Dedifferentiated amniotic fluid mesenchymal stem cell (primary cell): ENCODE results near the gene IDH3A.
A peak's percentile ranks its signal among the peaks of the same experiment; 100 is the strongest.
"Not testable (repeated sequence)": the region's sequence is repeated elsewhere in the genome, so short reads cannot be mapped to it uniquely, and the experiment has no call there.

Source experiments
- DNase-seq: peaks from one replicate; pipeline ENCODE4 v3.0.0-alpha.2; 2016; ENCODE audit errors: extremely low spot score

The IDH3A gene

DNA sequence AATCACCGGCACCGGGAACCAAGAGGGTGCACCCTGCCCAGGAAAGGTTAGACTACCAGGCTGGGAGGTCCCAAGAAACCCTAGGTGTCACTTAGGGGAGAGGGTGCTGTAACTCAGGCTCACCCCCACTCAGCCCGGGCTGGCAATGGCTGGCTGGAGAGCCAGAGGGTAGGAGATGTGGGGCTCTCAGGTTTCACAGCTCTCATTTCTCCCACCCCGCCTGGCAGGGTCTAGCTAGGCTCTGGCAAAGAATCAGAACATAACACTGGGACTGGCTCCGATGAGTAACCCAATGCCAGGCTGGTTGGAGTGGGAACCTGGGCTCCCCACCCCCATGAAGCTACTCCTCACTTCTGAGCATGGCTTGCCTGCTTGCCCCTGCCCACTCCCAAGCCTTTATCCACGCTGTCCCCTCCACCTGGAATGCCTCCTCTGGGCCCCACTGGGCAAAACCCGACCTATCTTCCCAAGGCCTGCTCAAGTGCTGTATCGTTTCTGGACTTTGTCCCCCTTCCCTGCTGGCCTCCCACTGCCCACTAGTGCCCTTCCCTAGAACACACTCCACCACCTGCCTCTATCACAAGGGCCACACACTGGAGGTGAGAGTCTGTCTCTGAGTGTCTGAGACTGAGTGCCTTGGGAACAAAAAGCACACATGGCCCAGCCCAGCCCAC, 19.9 kb upstream of the IDH3A start:
- DNase-seq, result no peak

GRCh38 chr15:78129751-78130287, 19.3 kb upstream of the IDH3A start:
- DNase-seq, result no peak

- no peak for DNase-seq
Observed at GRCh38 chr15:78130466-78131294, 18.5 kb upstream of the IDH3A start.

DNA sequence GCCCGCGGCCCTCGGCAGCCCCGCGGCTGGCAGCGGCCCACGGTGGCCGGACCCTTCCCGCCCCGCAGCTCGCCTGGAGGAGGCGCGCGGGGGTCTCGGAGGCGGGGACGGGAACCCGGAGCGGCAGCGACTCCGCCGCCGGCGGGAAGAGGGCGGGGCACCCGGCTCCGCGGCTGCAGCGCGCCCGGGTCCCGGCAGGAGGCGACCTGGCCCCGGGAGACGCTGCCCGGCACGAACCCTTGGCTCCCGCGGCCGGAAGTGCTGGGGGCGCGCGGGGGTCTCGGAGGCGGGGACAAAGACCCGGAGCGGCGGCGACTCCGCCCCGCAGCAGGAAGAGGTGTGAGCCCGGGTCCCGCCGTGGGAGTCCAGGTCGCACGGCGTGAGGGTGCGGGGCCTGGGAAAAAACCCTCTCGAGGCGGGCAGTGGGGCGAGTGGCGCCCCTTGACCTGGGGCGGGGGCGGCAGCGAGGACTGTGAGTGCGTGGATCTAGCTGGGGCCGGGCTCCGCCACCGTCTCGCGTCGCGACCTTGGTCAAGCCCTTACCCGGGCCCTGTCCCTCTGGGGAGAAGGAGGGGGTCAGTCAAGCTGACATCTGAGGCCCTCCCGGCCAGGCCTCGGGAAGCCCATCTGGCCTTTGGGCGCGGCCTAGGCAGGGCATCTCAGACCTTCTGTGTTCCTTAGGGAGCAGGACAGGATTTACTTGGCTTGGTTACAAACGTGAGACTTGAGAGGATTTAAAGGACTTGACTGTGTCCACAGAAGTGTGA, 17.7 kb upstream of the IDH3A start, which contains the start of gene CIB2:
Gene CIB2 (minus strand): TSS at position 151 of the 767 bp plus-strand sequence. CDS start 230 bp downstream, outside the sequence.
- DNase-seq, result peak; percentile 48

DNA sequence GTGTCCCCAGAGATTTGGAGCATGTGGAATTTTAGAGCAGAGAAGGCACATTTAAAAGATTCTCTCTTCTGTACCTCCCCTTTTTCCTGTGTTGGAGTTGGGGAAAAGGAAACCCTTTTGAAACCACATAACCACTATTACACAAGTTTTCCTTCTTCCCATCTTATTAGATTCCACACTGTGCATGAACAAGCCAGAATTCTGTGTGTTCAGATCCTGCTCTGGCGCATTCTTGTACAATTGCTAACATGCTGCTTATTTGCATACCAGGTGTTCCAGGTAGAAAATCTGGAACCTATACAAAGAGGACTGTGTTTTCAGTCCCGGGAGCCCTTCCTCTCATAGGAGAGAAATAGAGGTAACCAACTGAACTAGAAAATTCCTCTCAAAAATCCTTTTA, 15.4 kb upstream of the IDH3A start:
- no peak for DNase-seq

- DNase-seq, result no peak
Observed at GRCh38 chr15:78139578-78139977, 9.6 kb upstream of the IDH3A start.

GRCh38 chr15:78140292-78140691, 8.9 kb upstream of the IDH3A start:
- DNase-seq, result no peak

DNA sequence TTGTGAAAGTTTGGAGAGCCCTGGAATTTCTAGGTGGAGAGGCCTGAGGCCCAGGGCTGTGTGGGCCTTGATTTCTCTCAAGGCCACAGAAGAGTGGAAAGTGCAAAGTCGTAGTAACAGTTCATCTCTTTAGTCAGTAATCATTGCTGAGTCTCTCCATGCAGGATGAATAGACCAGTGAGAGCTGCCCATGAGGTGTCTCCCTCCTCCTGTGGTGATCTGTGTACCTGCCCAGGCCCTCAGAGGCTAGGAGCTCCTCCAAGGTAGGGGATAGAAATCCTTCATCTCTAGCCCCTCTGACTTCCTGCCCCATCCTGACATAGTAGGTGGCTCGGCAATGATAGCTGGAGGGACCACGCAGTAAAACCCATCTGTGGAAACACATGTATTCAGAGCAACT, 6.8 kb upstream of the IDH3A start:
- no peak for DNase-seq

DNA sequence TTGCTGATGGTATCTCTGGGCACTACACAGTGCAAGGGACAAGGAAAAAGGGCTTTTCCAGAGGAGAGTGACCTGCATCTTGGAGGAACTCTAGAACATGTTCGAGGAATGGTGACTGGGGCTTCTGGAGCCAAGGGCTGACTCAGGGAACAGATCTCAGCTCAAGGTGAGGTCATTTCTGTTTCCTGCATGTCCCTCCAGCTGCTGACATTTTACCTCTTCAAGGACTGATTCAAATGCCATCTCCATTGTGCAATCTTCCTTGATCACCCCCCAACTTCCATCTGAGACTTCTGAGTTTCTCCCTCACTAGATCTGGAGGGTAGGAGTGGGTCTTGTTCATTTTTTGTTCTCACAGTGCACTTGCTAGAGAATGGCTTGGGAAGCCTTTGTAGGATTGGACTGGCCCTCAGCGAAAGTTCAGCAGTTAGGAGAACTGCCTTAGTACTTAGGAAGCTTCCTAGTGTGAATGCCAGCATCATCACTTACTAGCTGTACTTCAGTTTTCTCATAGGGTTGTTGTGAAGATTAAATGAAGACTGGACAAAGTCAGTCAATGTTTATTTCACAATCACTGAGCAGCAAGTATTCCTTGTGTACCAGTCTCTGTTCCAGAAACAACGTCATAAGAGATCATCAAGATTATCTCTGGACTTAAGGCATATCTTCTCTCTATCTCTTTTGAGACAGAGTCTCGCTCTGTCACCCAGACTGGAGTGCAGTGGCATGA, 2.6 kb upstream of the IDH3A start:
- no peak for DNase-seq

DNA sequence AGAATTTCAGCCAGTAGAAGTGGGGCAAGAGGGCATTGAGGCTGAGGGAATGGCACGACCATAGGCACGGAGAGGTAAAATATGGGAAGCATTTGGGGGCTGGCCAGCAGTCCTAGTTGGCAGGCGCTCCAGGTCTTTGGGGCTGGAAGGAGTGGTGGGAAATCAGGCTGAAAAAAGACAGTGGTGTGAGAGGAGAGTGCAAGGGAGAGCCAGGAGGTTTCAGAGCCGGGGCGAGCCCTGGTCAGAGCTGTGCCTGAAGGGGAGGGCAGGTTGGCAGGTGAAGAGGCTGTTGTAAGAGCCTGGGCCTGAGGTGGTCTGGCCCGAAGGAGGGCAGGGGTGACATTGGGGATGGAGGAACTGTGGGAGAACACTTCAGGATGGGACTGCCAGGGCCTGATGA, 1.6 kb upstream of the IDH3A start:
- DNase-seq, result no peak

- DNase-seq, result no peak
Observed at GRCh38 chr15:78148392-78149067, 632 bp upstream of the IDH3A start.

DNA sequence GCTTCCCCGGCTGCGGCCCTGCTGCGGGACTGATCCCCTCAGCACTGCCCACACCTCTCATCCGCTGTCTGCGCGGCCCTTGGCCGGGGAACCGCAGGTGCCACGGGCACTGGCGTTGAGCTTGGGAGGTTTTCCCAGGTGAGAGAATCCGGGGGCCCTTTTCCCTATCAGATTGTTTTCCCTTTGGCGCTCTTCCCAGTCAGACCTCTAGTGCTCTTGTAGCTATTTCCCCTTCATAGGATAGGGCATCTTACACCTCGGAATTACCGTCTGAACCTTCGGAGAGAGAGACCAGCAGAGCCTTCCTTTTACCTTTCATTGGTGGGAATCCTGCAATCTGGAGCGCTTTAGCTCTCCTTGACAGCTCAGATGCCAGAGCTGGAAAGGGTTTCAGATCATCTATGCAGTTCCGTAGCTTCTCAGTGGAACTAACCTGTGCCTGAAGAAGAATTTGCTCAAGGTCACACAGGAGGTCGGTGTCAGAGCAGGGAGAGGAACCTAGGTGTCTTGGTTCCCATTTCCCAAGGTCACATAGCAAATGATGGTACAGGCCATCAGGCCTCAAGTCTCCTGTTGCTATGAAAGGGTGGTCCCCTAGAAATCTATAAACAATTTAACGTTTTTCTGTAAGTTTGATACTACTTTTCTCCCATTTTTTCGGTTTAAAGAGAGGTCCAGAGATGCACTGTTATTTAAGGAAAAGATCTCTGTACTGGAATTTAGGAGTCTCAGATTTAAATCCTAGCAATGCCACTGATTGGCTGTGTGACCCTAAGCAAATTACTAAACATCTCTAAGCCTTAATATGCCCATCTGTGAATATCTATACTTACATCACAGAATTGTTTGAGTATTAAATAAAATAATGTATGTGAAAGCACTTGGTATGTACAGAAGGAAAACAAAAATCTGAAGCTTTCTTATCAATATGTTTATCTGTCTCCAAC, 916 bp downstream of the IDH3A start:
- DNase-seq, result no peak

DNA sequence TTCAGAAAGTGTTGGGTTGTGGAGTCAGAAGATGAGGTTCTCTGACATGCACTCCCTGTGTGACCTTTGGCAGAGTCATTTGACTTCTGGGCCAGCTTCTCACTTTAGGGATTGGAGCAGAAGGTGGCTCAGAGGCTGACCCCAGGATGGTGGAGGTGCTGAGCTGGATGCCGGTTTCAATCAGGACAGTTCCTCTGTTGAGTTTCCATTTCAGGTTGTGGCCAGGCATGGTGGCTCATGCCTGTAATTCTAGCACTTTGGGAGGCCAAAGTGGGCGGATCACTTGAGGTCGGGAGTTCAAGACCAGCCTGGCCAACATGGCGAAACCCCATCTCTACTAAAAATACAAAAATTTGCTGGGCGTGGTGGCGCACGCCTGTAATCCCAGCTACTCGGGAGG, 1.9 kb downstream of the IDH3A start:
- DNase-seq, result not testable (repeated sequence)

GRCh38 chr15:78154955-78155354, 5.8 kb downstream of the IDH3A start:
- no peak for DNase-seq

- DNase-seq, result no peak
Observed at GRCh38 chr15:78155355-78155939, 6.3 kb downstream of the IDH3A start.

DNA sequence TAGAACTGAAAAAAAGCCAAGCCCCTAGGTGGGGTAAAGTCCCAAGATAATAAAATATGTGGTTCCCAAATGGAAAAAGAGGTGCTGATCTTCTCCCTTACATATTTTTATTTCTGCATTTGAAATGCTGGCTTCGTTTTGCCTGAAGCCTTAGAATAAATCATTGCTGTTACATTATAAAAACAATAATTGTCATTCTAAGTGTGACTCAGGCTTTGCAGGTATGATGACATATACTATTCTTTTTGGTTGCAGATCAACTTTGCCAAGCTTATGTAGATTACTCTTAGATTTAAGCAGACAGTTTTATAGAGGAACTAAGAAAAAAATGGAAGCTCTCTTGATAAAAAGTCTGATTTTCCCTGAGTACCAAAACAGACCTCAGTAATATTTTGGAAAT, 7.5 kb downstream of the IDH3A start:
- no peak for DNase-seq

GRCh38 chr15:78157203-78157602, 8.0 kb downstream of the IDH3A start:
- DNase-seq, result no peak

GRCh38 chr15:78159395-78159794, 10.2 kb downstream of the IDH3A start:
- no peak for DNase-seq

- no peak for DNase-seq
Observed at GRCh38 chr15:78162038-78162437, 12.9 kb downstream of the IDH3A start.
